Lung (tissue), 12 donors: ENCODE results near the gene CNGA3. TPM values are rescaled to one million over a fixed set of nuclear protein-coding genes. Genes with fewer than 3 reads are reported as not detected.

Source experiments
- ATAC-seq: fragments of 200-7000 bp; cut with Tn5 transposase; one replicate; pipeline ENCODE4 v1.9.1; 2020; ENCODE audit warnings: moderate number of reproducible peaks; ENCODE audit not compliant: insufficient read depth, low FRiP score
- DNase-seq, 3 donors: peaks; one replicate each; pipeline ENCODE4 v3.0.0-alpha.2; 2013 to 2017
- H3K27ac ChIP-seq, 2 donors: one replicate each; pipeline ENCODE4 v1.5.1; 2013; ENCODE audit warnings: mild to moderate bottlenecking in 2 of 2, moderate library complexity in 2 of 2, control low read depth in 1 of 2, inconsistent platforms in 1 of 2, low read depth in 1 of 2, low read length in 1 of 2
- H3K27me3 ChIP-seq, 3 donors: one replicate each; pipeline ENCODE4 v1.5.1; 2013; ENCODE audit warnings: low read length in 2 of 3; ENCODE audit not compliant: control insufficient read depth in 3 of 3, insufficient read depth in 3 of 3
- H3K36me3 ChIP-seq, 4 donors: one replicate each; pipeline ENCODE4 v1.5.1; 2013; ENCODE audit warnings: low read length in 4 of 4, mild to moderate bottlenecking in 1 of 4, moderate library complexity in 1 of 4; ENCODE audit not compliant: control insufficient read depth in 4 of 4, insufficient read depth in 4 of 4
- H3K4me1 ChIP-seq, 5 donors: one replicate each; pipeline ENCODE4 v1.5.1; 2013; ENCODE audit warnings: low read length in 5 of 5, mild to moderate bottlenecking in 2 of 5, moderate library complexity in 1 of 5; ENCODE audit not compliant: control insufficient read depth in 5 of 5, insufficient read depth in 5 of 5
- H3K4me3 ChIP-seq: one replicate; pipeline ENCODE4 v1.5.1; 2013; ENCODE audit warnings: mild to moderate bottlenecking, control low read depth, moderate library complexity
- H3K9ac ChIP-seq, 2 donors: one replicate each; pipeline ENCODE4 v1.5.1; 2013; ENCODE audit warnings: low read length in 2 of 2, control low read depth in 1 of 2; ENCODE audit not compliant: insufficient read depth in 1 of 2
- H3K9me3 ChIP-seq, 4 donors: one replicate each; pipeline ENCODE4 v1.5.1; 2013; ENCODE audit warnings: low read length in 3 of 4, mild to moderate bottlenecking in 1 of 4, moderate library complexity in 1 of 4; ENCODE audit not compliant: control insufficient read depth in 4 of 4, insufficient read depth in 3 of 4
- CTCF ChIP-seq: IDR thresholded peaks from 2 replicates; pipeline ENCODE4 v1.5.1; 2012; ENCODE audit warnings: mild to moderate bottlenecking; ENCODE audit errors: control extremely low read depth, extremely low read depth
- WGBS, 2 donors: extraction: QIAGEN DNeasy Blood & Tissue Kit; methylation state at CpG; one replicate each; pipeline ENCODE4 v1.1.7; 2013; 5-methylcytosine and 5-hydroxymethylcytosine counted together
- polyA plus RNA-seq, 2 donors: library from polyadenylated mRNA; stranded (reverse); fragments of 200-250 nt; gene quantifications; one replicate each; pipeline ENCODE4 v1.2.1, GENCODE V29; 2013
- total RNA-seq, 2 donors: library from RNA; depleted of rRNA in 1 of 2; stranded (reverse); fragments of >200 nt in 1 of 2; gene quantifications; one replicate each; pipeline ENCODE4 v1.2.1, GENCODE V29; 2014 to 2021
- donor health status: control.
- donor health status: control.
- donor health status: Bipolar disorder and iron deficiency.
- donor health status: healthy.
- donor health status: DM: yes; HTN: yes; CAD: no.

The CNGA3 gene
- total and polyA plus RNA-seq, 4 donors, result 0.06 to 0.40 (median 0.18) TPM

GRCh38 chr2:98390571-98391476 lies 44.6 kb downstream of the CNGA3 start:
- Histone ChIP-seq H3K27me3 (peaks cover 0 to 6% (median 0%) of the 10 kb centered on the region in 3 donors), H3K36me3 (no peaks in the 10 kb centered on the region), H3K9me3 (no peaks in the 10 kb centered on the region), H3K4me1 (no peaks in the 10 kb centered on the region), H3K9ac (no peak overlapping the region), H3K4me3 (no peak overlapping the region), H3K27ac (no peak overlapping the region)
- DNase-seq, result no peak
- ATAC-seq, result no peak
- TF ChIP-seq CTCF, result no peak
- 89% methylated on average over 19 of the region's 19 CpGs for WGBS, 2 donors

- WGBS, 2 donors, result 94 to 95% methylated on average over 18 of the region's 18 CpGs
- no peak for DNase-seq
- TF ChIP-seq CTCF, result no peak
- Histone ChIP-seq H3K4me1 (no peaks in the 10 kb centered on the region), H3K27ac (no peak overlapping the region), H3K9ac (no peak overlapping the region), H3K27me3 (peaks cover 0 to 3% (median 0%) of the 10 kb centered on the region in 3 donors), H3K36me3 (no peaks in the 10 kb centered on the region), H3K9me3 (no peaks in the 10 kb centered on the region), H3K4me3 (no peak overlapping the region)
- no peak for ATAC-seq
These were observed 45.5 kb downstream of the CNGA3 start for GRCh38 chr2:98391581-98392270.

GRCh38 chr2:98393354-98393753 lies 47.1 kb downstream of the CNGA3 start:
- DNase-seq (no peak), ATAC-seq (no peak)
- WGBS, 2 donors, result 91 to 92% methylated on average over 5 of the region's 5 CpGs
- no peak overlapping the region for H3K9ac ChIP-seq
- H3K4me3 ChIP-seq, result no peak overlapping the region
- H3K9me3 ChIP-seq, result no peaks in the 10 kb centered on the region
- no peak overlapping the region for H3K27ac ChIP-seq
- no peaks in the 10 kb centered on the region for H3K27me3 ChIP-seq
- no peaks in the 10 kb centered on the region for H3K4me1 ChIP-seq
- TF ChIP-seq CTCF, result no peak
- no peaks in the 10 kb centered on the region for H3K36me3 ChIP-seq
